ENCODE results near the gene ACER2.

Gene ACER2

GRCh38 chr9:19493876-19494275 lies 85.1 kb downstream of the ACER2 start:
- no peak for TF ChIP-seq CTCF (IDR thresholded peaks at IDR 0.05)
- Histone ChIP-seq H2AFZ (no peak overlapping the region), H3K27me3 (ENCODE audit: control insufficient read depth, insufficient read depth, low read length) (no peaks in the 10 kb centered on the region), H3K9ac (no peak overlapping the region), H3K4me3 (ENCODE audit: low read depth, low read length) (no peak overlapping the region), H3K4me2 (ENCODE audit: low read length) (no peak overlapping the region), H3K9me3 (ENCODE audit: control insufficient read depth, low read length) (no peaks in the 10 kb centered on the region), H3K79me2 (no peaks in the 10 kb centered on the region), H3K27ac (no peak overlapping the region), H3K36me3 (ENCODE audit: control insufficient read depth, insufficient read depth, low read length) (no peaks in the 10 kb centered on the region), H3K4me1 (no peaks in the 10 kb centered on the region)

DNA sequence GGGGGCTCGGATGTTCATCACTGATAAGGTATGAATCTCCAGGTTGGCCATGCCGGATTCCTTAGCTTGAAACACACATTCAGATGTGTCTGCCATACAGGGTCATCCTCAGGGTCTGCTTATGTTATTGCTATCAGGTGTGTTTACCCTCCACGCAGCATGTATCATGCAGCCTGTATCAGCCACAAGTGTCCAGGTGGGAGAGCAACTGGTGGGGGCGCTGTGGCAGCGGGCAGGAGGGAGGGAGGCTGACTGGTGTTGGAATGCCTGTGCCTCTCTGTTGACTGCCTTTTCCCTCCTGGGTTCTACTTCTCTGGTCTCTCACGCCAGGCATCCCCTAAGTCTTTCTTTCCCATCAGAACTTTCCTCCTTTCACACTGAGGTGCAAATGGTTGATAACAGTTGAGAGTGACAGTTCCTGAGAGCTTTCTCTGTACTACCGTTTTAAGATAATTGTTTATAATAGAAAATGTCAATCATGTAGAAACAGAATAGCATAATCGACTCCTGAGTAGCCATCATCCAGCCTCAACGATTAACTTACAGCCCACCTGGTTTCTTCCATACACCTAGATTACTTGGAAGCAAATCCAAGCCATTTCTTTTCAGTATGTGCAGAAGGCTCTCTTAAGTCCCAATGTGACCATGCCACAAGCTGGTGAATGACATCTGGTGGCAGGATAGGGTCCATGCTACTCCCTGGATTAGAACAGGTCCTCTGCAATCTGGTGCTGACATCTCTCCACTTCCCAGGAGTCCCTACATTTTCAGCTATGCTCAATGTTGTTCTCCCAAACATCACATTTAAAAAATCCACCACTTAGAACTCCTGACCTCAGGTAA lies 86.6 kb downstream of the ACER2 start:
- Histone ChIP-seq H2AFZ (no peak overlapping the region), H3K36me3 (ENCODE audit: control insufficient read depth, insufficient read depth, low read length) (no peaks in the 10 kb centered on the region), H3K27ac (no peak overlapping the region), H3K9me3 (ENCODE audit: control insufficient read depth, low read length) (no peaks in the 10 kb centered on the region), H3K4me1 (no peaks in the 10 kb centered on the region), H3K79me2 (no peaks in the 10 kb centered on the region), H3K4me3 (ENCODE audit: low read depth, low read length) (no peak overlapping the region), H3K4me2 (ENCODE audit: low read length) (no peak overlapping the region), H3K9ac (no peak overlapping the region), H3K27me3 (ENCODE audit: control insufficient read depth, insufficient read depth, low read length) (no peaks in the 10 kb centered on the region)
- no peak for TF ChIP-seq CTCF (IDR thresholded peaks at IDR 0.05)

DNA sequence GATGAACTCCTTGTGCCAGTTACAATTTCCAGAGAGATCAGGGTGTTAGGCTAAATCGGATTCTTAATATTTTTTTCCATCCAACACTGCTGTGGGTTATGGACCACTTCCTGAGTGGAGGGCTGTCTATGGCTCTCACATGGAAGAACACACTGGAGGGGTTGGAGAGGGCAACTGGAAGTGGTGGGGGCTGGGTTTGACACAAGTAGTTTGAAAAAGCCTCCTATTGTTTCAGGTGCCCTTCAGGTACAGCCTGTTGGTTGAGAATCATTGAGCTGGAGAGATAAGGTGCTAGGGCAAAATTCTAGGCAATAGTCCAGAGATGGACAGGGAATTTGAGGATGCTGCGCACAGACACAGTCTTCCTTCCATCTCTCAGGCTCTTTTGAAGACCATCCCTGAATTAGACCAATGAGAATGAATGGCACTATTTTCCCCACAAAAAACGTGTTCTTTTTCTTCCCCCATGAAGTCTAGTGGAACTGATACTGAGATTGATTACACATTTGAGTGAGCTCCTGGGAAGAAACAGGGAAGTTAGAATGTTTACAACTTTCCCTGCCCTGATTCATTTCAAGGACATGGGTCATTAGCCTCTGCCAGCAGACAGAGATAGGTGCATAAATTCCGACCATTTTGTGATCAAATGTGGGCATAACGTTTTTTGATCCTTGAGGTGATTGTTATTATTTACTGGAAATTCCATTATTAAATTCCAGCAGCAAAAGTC lies 87.7 kb downstream of the ACER2 start:
- no peak for TF ChIP-seq CTCF (IDR thresholded peaks at IDR 0.05)
- no peak overlapping the region for H3K27ac ChIP-seq

GRCh38 chr9:19497276-19497675 lies 88.5 kb downstream of the ACER2 start:
- Histone ChIP-seq H3K9me3 (ENCODE audit: control insufficient read depth, low read length) (no peaks in the 10 kb centered on the region), H3K27ac (no peak overlapping the region), H3K9ac (no peak overlapping the region), H3K36me3 (ENCODE audit: control insufficient read depth, insufficient read depth, low read length) (no peaks in the 10 kb centered on the region), H3K4me1 (no peaks in the 10 kb centered on the region), H3K27me3 (ENCODE audit: control insufficient read depth, insufficient read depth, low read length) (no peaks in the 10 kb centered on the region), H3K79me2 (no peaks in the 10 kb centered on the region), H3K4me2 (ENCODE audit: low read length) (no peak overlapping the region), H2AFZ (no peak overlapping the region), H3K4me3 (ENCODE audit: low read depth, low read length) (no peak overlapping the region)
- no peak for TF ChIP-seq CTCF (IDR thresholded peaks at IDR 0.05)

More for the DNA sequence above, 87.7 kb downstream of the ACER2 start:
- peak overlapping the region; percentile 13 for H3K4me2 ChIP-seq (ENCODE audit: low read length)
- H3K36me3 ChIP-seq (ENCODE audit: control insufficient read depth, insufficient read depth, low read length): no peaks in the 10 kb centered on the region
- no peaks in the 10 kb centered on the region for H3K9me3 ChIP-seq (ENCODE audit: control insufficient read depth, low read length)
- H3K4me3 ChIP-seq (ENCODE audit: low read depth, low read length): no peak overlapping the region
- H2AFZ ChIP-seq: no peak overlapping the region
- H3K9ac ChIP-seq: no peak overlapping the region
- H3K4me1 ChIP-seq: no peaks in the 10 kb centered on the region
- H3K79me2 ChIP-seq: no peaks in the 10 kb centered on the region
- H3K27me3 ChIP-seq (ENCODE audit: control insufficient read depth, insufficient read depth, low read length): no peaks in the 10 kb centered on the region

Data from parathyroid adenoma (tissue), 2 donors.